ENCODE measurements around the gene SORCS3.

SORCS3 gene

GRCh38 chr10:104641187-104641936 is at the start of gene SORCS3:
Gene SORCS3, plus strand, starts transcription at chr10:104641290.
- Histone ChIP-seq H3K27ac (no peak within 1 kb of the TSS), H3K4me3 (peak within 1 kb of the TSS in 3 of 7 experiments; percentile 15 to 28 (median 25))

GRCh38 chr10:104591441-104591840 is 49.6 kb upstream of the SORCS3 start:
- no peak overlapping the region for H3K27ac ChIP-seq
- H3K4me3 ChIP-seq = no peak overlapping the region

- Histone ChIP-seq H3K4me3 (no peak overlapping the region), H3K27ac (no peak overlapping the region)
These were observed 39.9 kb upstream of the SORCS3 start for GRCh38 chr10:104601166-104601565.

- Histone ChIP-seq H3K27ac (no peak overlapping the region), H3K4me3 (no peak overlapping the region)
These were observed 32.8 kb upstream of the SORCS3 start for GRCh38 chr10:104608091-104608828.

GRCh38 chr10:104612571-104613205 is 28.4 kb upstream of the SORCS3 start:
- Histone ChIP-seq H3K27ac (peak overlapping the region in 2 of 21 experiments; percentile 39 to 74), H3K4me3 (no peak overlapping the region)

- no peak overlapping the region for H3K4me3 ChIP-seq
- H3K27ac ChIP-seq = peak overlapping the region in 1 of 21 experiments; percentile 74
These were observed 27.7 kb upstream of the SORCS3 start for GRCh38 chr10:104613406-104613805.

GRCh38 chr10:104614245-104614831 is 26.8 kb upstream of the SORCS3 start:
- Histone ChIP-seq H3K4me3 (no peak overlapping the region), H3K27ac (peak overlapping the region in 1 of 21 experiments; percentile 74)

GRCh38 chr10:104615136-104615535 is 26.0 kb upstream of the SORCS3 start:
- Histone ChIP-seq H3K27ac (no peak overlapping the region), H3K4me3 (no peak overlapping the region)

- no peak overlapping the region for H3K27ac ChIP-seq
These were observed 23.3 kb upstream of the SORCS3 start for GRCh38 chr10:104617831-104618230.

GRCh38 chr10:104622175-104622574 is 18.9 kb upstream of the SORCS3 start:
- H3K27ac ChIP-seq = no peak overlapping the region
- H3K4me3 ChIP-seq = no peak overlapping the region

More at GRCh38 chr10:104617831-104618230, 23.3 kb upstream of the SORCS3 start:
- no peak overlapping the region for H3K4me3 ChIP-seq

- no peak overlapping the region for H3K27ac ChIP-seq
- no peak overlapping the region for H3K4me3 ChIP-seq
These were observed 18.4 kb upstream of the SORCS3 start for GRCh38 chr10:104622598-104623209.

GRCh38 chr10:104630731-104631130 is 10.4 kb upstream of the SORCS3 start:
- no peak overlapping the region for H3K4me3 ChIP-seq
- H3K27ac ChIP-seq = no peak overlapping the region

- H3K27ac ChIP-seq = no peak overlapping the region
- no peak overlapping the region for H3K4me3 ChIP-seq
These were observed 9.1 kb upstream of the SORCS3 start for GRCh38 chr10:104631946-104632345.

GRCh38 chr10:104638861-104639589 is 2.1 kb upstream of the SORCS3 start:
- peak overlapping the region in 2 of 7 experiments; percentile 5 to 25 for H3K4me3 ChIP-seq

GRCh38 chr10:104639590-104640338 is 1.3 kb upstream of the SORCS3 start:
- Histone ChIP-seq H3K4me3 (peak overlapping the region in 3 of 7 experiments; percentile 15 to 28 (median 25)), H3K27ac (no peak overlapping the region)

More at GRCh38 chr10:104638861-104639589, 2.1 kb upstream of the SORCS3 start:
- no peak overlapping the region for H3K27ac ChIP-seq

GRCh38 chr10:104640339-104641186 is 527 bp upstream of the SORCS3 start:
- H3K4me3 ChIP-seq = peak overlapping the region in 3 of 7 experiments; percentile 15 to 28 (median 25)
- H3K27ac ChIP-seq = no peak overlapping the region

- Histone ChIP-seq H3K4me3 (peak overlapping the region in 3 of 7 experiments; percentile 11 to 25 (median 15)), H3K27ac (no peak overlapping the region)
These were observed 1.0 kb downstream of the SORCS3 start for GRCh38 chr10:104641937-104642657.

All from skin epidermis (tissue), 12 donors.